HG03520 (cell line): ENCODE results near the gene EAF2.
"Not testable (repeated sequence)": the region's sequence is repeated elsewhere in the genome, so short reads cannot be mapped to it uniquely, and the experiment has no call there.

Experiments used
- ATAC-seq: cut with Tn5 transposase; IDR thresholded peaks from one replicate; pipeline ENCODE4 v1.9.1; 2021; ENCODE audit warnings: mild to moderate bottlenecking, moderate library complexity; ENCODE audit not compliant: unreplicated experiment

Gene EAF2

GRCh38 chr3:121857778-121858177 lies 22.8 kb downstream of the EAF2 start:
- not testable (repeated sequence) for ATAC-seq

GRCh38 chr3:121863247-121863646 lies 28.2 kb downstream of the EAF2 start:
- ATAC-seq: not testable (repeated sequence)

DNA sequence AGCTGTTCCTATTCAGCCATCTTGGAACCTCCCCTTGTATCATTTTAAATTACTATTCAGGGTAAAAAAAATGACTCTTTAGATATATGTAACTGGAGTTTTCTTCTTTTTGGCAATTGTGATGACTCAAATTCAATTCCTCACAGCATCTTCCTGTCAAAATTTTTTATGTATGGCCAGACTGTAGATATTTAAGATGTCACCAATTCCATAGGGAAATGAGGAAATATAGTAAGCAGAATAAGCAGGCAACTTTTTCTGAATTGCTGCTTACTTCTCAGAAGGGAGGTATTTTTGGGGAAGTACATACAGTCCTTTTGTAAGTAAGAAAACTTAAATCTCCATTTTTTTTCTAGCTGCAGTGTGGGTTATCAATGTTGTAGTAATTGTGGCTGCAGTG lies 28.8 kb downstream of the EAF2 start:
- no peak for ATAC-seq

- no peak for ATAC-seq
These were observed 34.7 kb downstream of the EAF2 start for GRCh38 chr3:121869736-121870135.

DNA sequence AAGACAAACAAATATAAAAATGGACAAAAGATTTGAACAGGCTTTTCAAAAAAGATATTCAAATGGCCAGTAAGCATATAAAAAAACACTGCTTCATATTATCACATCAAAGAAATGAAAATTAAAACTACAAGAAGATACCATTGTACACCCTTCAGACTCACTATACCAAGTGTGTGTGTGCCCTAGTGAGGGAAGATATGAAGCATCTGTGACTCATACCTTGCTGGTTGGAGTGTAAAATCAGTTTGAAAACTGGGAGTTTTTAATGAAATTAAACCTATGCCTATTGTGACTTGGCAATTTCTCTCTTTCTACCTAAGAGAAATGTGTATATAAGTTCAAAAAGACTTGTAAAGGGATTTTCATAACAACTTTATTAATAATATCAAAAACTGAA lies 35.7 kb downstream of the EAF2 start:
- ATAC-seq: no peak

DNA sequence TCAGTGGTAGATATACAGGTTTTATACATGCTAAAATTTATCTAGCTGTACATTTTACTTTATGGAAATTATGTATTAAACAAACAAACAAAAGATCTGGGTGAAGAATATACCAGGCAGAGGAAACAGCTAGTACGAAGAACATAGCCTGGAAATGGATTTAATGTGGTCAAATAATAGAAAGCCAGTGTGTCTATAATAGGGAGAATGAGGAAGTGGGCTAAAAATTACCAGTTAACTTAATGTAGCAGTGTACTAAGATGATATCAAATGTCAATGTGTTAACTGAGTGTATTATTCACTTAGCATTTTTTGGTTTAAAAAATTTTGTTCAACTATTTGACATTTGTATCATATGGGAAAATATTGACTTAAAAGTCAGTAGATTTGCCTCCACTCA lies 36.4 kb downstream of the EAF2 start:
- ATAC-seq: no peak

GRCh38 chr3:121878411-121878810 lies 43.4 kb downstream of the EAF2 start:
- no peak for ATAC-seq

DNA sequence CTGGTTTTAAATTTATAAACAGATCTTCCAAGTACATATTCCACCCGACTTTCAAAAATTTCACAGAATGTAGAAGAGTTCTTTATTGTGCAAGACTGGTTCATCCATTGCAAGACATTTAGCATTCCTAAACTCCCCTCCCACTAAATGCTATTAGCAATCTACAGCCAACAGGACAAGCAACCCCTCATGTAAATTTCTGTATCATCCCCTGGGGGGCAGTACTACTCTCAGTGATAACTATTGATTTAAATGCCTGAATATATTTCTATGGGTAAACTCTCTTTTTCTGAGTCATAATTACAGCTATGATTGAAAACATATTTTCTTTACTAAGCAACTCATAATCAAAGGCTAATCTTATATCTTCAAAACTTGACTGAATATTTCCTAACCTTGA lies 48.5 kb downstream of the EAF2 start:
- ATAC-seq: no peak

DNA sequence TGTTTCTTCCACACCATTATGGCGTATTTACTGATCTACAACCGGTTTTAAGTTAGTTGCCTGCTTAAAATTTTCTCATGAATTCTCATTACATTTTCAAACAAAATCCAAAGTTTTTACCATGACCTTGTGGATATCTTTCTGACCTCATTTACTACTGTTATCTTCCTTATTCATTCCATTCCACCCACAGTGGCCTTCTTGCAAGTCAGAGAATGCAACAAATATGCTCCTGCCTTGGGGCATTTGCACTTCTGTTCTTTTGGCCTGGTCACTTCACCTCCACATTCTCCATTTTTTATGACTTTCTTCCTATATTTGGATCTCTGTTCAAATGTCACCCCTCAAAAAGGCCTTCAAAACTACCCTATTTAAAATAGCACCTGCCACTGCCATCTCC lies 50.4 kb downstream of the EAF2 start:
- no peak for ATAC-seq

DNA sequence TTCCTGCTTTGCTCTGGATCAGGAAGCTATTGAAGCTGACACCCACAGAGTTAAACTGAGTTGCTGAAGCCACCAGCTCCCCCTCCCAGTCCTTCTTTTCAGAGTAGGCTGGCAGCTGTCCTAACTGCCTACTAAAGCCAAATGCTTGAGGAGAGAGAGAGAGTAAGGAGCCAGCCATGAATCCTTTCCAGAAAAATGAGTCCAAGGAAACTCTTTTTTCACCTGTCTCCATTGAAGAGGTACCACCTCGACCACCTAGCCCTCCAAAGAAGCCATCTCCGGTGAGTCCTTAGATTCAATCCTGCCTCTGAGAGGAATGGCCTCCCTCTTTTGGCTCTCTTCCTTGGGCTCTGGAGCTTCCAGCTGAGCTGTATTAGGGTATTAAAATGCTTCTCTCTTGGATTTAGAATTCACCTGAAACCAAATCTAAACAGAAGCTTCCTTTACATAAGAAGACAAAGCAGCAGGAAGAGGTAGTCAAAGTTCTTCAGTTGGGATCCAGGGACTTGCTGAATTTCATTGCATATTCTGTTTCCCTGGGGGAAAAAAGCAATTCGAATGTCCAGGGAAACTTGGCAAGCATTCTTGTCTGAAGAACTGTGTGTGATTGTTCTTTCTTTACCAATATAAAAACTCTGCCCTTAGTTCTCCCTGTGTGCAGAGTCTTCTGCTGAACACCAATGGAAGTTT lies 59.4 kb downstream of the EAF2 start, which contains the start of gene SLC15A2:
Gene SLC15A2 (plus strand): TSS at position 101 of the 690 bp plus-strand sequence. CDS start 76 bp downstream, at position 177.
- no peak for ATAC-seq

GRCh38 chr3:121895121-121895520 lies 60.1 kb downstream of the EAF2 start:
- no peak for ATAC-seq

DNA sequence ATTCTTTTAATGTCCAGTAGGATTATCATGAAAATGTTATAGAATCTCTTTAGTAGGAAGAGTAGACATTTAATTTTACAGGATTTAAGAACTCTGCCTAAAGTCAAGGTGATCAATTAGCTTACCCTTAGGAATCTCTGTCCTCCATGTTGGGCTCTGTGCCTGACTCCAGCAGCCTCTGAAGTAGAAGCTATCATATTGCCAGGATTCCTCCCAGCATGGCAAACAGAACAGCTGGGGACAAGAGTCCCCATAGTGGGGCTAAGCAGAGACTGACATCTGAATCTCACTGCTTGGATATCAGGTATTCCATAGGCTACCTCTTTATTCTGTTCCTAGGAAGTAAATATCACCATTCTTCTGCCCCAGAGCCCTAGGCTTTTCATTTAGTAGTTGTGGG lies 60.7 kb downstream of the EAF2 start:
- ATAC-seq: no peak

GRCh38 chr3:121896823-121897222 lies 61.8 kb downstream of the EAF2 start:
- no peak for ATAC-seq

DNA sequence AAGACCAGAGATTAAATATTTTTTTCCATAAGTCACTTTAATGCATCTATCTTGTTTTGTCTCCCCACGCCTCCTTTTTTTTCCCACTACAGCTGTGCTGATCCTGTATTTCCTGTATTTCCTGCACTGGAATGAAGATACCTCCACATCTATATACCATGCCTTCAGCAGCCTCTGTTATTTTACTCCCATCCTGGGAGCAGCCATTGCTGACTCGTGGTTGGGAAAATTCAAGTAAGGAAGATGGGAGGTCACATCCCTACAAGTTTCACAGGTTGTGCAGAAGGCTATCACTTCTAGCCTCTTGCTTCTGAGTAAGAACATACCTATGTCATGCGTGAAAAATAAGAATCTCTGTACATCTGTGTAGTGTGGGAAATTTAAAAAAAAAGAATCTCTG lies 62.3 kb downstream of the EAF2 start:
- no peak for ATAC-seq

DNA sequence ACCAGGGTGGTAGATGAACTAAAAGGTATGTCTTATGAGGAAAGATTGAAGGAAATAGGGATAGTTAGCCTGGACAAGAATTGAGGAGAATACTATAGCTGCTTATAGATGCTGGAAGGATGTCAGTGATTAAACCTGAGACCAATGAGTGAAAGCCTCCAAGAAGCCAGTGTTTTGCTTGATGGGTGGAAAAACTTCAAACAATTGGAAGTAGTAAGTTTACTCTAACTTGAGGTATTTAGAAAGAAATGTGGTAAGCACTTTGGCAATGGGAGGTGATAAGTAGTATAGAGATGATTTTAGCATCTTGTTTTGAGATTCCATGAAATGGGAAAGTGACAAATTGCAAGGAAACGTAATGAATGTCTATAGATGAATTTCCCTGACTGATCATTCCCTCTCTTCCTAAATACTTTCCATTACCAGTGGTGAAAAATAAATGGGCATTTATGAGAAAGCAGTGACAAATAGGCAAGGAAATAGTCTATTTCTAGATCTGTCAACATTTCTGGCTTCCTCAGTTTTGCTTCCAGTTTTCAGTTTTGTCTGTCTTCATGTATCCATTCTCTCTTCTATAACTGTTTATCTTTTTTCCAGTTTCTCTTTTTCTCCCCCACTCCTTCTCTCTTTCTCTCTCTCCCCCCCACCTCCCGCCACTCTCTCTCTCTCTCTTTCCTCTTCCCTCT lies 78.4 kb downstream of the EAF2 start:
- ATAC-seq: no peak

DNA sequence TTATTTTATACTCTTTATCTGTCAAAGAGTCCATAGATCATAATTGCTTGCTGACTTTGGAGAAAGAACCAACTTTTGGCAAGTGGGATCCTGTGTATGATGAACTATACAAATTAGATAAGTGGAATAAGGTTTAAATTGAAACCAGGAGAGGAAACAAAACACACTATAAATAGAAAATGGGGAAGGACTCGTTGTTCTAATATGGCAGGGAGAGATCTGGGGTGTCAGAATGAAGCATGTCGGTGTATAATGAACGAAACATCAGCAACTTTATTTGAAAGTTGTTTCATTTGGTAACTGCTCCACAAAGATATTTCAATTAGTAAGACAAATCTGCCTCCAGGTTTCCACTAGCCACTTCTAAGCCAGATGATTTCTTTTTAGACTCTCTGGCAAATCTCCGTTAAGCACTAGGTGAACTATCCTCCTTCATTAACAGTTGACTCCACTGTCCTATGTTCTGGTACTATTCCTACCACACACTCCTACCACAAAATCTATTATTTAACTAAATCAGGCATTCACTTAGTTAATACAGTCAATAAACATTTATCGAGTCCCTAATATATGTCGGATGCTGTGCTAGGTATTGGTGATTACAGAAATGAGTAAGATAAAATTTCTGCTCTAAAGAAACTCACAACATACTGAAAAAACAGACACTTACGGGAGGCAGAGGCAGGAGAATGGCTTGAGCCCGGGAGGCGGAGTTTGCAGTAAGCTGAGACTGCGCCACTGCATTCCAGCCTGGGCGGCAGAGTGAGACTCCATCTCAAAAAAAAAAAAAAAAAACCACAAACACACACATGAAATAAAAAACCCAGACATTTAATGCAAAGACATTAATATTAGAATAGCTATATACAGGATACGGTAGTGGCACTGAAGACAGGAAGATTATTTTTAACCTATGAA lies 79.3 kb downstream of the EAF2 start:
- no peak for ATAC-seq

- no peak for ATAC-seq
These were observed 81.2 kb downstream of the EAF2 start for GRCh38 chr3:121916189-121916588.

GRCh38 chr3:121918779-121919483 lies 83.9 kb downstream of the EAF2 start:
- ATAC-seq: no peak

GRCh38 chr3:121924734-121925133 lies 89.7 kb downstream of the EAF2 start:
- ATAC-seq: no peak

- no peak for ATAC-seq
These were observed 91.4 kb downstream of the EAF2 start for GRCh38 chr3:121926380-121926779.
